HG02970 (cell line): ENCODE data around the gene NLRP8.
"Not testable (repeated sequence)": the region's sequence is repeated elsewhere in the genome, so short reads cannot be mapped to it uniquely, and the experiment has no call there.

Experiments
- ATAC-seq: cut with Tn5 transposase; IDR thresholded peaks from one replicate; pipeline ENCODE4 v1.9.1; 2021; ENCODE audit warnings: mild to moderate bottlenecking, moderate library complexity, moderate number of reproducible peaks; ENCODE audit not compliant: unreplicated experiment, low FRiP score

NLRP8 gene

DNA sequence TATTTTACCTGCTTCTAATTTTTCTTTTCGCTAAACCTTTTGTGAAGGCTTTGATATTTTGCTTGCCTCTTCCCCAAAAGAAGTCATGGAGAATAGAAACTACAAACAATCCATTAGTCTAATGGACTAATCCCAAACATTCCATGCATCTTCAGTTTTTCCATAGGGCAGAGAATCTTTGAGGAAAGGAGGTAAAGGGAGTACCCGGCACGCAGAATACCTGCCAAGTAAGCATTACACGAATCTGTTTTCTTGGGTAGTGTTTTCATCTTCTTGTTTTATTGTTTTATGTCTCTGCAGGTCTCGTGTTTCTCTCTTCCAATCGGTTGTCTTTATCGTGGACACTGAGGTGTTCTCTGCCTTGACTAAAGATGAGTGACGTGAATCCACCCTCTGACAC is at the start of gene NLRP8:
NLRP8 (plus strand) TSS at position 301 of the 400 bp plus-strand sequence.
- ATAC-seq, result no peak

DNA sequence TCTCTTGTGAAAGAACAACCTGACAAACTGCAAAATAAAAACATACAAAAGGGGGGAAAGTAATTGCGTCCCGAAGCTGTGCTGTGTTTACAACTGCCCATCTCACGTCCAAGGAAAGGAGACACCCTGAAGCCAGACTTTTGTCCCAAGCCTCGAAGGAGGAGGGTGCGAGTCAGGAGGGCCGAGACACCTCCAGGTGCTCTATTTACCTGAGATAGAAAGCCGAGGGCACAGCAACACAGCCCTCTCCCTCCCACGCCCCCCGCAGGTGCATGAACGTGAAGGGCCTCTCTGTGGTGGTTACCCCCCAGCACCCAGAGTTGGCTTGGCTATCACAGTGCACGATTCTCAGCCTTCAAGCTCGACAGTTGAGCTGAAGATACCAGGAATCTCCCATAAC is 48.7 kb upstream of the NLRP8 start:
- no peak for ATAC-seq

DNA sequence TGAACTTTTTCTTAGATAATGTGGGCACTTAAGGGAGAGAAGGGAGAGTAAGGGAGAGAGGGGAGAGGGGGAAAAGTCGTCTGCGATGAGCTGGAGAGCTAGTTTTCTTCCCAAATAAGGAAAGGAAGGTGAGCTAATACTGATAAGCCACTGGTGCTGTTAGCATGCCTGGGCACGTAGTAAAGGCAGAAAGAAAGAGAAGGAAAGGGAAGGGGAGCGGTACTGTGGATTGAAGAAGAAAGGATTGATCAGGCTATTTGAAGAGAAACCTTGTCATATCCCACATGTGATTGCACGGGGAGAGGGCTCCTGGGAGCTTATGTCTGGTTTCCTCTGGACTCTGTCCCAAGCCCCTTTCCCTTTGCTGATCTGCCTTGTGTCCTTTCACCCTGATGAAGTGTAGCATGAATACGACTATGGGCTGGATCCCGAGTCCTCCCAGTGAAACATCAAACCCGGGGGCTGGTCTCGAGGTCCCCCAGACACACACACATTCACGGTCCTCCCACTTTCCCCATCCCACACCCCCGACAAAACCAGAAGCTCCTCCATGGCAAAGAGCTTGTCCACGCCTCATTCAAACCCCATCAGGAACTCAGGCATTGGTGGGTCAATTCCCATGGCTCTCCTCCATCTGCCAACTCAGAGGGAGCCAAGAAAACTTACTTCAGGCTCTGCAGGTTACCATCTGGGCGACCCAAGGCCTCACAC is 46.1 kb upstream of the NLRP8 start:
- ATAC-seq, result no peak

DNA sequence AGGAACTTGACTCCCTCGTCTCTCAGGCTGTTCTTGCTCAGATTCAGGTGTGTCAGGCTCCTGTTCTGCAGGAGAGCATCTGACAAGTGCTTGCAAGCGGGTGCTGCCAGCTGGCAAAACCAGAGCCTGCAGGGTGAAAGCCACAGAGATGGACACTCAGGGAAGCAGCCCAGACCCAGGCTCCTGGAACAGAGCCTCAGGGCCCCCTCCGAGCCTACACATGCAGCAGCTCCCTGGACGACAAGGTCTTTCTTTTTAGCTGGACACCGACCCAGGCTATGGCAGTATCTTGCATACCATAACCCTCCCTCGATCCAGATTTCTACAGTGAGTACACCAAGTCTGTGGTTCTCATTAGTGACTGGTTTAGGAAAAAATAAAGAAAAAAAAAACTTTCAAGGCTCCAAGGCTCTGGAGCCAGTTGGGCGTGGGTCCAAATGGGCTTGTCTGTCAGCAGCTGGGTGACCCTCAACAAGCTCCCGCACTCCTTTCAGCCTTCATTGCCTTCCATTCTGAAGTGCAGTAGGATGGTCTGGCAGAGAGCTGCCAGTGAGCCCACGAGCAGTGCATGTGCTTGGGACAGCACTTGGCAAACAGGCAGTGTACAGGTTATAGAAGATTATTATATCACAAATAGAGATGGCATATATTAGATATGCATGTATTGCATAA is 45.4 kb upstream of the NLRP8 start:
- ATAC-seq, result no peak

DNA sequence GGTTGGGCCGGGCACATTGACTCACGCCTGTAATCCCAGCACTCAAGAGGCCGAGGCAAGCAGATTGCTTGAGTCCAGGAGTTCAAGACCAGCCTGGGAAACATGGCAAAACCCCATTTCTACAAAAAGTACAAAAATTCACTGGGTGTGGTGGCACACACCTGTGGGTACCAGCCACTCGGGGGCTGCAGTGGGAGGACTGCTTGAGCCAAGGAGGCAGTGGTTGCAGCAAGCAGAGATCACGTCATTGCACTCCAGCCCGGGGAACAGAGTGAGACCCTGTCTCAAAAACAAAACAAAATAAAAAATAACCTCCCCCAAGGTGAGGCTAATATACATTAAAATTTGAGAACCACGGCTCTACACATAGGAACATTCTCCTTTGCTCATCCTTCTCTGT is 40.3 kb upstream of the NLRP8 start:
- no peak for ATAC-seq

DNA sequence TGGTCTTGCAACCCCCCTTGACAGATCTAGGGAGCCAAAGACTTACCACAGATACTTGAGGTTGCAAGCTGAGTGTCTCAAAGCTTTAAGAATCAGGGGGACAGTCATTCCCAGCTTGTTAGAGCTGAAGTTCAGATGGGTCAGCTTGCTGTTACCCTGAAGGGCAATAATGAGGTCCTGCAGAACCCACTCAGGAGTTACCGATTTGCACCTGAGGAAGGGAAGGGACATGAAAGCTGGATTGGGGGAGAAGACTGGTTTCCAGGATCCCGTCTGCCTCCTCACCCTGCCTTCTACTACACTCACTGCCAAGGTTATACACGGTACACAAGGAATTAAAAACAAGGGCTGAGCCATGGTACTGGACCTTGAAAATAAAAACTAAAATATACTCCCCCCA is 39.9 kb upstream of the NLRP8 start:
- no peak for ATAC-seq

DNA sequence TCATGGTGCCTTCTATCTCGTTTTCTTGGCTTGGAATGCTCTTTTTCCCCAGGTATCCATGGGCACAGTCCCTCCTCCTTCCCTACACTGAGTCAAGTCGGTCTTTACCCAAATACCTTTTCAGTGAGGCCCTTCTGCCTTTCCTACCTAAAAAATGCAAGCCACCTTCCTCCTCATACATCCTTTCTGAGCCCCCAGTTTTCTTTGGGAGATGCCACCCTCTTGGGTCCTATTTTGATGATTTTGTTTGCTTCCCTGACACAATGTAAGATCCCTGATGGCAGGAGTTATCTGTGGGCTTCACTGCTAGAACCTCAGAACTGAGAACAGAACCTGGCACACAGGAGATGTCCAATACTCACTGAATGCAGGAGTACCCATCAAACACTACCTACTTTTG is 37.8 kb upstream of the NLRP8 start:
- ATAC-seq, result no peak

DNA sequence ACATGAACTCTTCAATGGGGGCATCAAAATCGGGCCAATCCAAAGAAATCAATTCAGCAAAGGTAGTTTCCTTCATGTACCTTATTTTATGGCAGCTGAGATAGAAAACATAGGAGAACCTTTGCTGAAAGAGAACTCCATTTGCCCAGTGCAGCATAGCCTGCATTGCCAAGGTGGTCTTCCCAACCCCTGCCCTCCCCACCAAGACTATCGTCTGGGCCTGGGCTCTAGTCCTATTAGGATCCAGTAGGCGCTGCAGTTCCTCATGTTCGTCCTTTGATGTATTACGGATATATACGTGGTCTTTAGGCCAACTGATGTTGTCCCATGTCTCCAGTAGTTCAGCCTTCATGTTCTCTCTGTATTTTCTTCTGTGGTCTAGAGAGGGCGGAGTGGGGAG is 34.7 kb upstream of the NLRP8 start:
- no peak for ATAC-seq

DNA sequence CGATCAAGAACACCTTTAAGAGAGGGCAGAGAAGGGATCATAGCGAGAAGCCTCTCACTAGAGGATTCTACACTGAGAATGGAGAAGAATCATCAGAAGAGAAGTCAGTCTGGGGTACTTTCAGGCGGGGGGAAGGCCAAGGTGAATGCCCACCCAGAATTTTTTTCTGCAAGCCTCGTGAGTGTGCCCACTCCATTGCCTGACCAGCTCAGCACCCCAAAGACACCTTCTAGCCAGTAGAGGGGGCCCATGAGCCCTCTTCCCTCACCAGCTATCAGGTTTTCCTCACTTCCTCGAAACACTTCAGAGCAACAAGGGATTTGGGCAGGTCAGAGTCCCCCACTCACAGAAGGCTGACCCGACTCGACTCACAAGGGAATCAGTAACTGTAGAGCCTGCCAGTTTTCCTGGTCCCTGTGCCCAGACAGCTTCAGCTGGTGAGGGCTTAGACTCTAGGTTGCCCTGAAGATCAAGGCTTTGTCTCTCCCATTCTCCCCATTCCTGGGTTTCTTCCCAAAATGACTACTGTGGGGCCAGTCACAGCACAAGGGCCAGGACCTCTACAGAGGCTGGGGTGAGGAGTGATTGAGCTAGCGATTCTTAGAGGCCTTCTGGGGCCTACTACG is 33.9 kb upstream of the NLRP8 start:
- no peak for ATAC-seq

DNA sequence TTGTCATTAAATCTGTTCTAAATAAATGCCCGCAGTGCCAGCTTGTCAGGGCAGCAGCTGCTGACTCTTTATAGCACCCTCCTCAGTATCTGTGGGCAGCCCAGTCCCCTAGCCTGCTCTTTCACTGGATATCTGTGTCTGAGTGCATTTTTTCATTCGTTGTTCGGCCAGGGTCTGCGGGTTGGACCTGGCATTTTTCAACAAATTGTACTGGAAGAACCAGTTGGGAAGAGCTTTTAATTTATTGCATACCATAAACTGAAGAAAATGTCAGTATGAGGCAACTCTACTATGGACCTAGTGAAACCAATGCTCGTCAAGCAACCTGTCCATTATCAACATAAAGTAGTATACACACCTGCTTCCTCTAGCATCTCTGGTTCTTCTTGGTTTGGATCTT is 24.1 kb upstream of the NLRP8 start:
- ATAC-seq, result no peak

DNA sequence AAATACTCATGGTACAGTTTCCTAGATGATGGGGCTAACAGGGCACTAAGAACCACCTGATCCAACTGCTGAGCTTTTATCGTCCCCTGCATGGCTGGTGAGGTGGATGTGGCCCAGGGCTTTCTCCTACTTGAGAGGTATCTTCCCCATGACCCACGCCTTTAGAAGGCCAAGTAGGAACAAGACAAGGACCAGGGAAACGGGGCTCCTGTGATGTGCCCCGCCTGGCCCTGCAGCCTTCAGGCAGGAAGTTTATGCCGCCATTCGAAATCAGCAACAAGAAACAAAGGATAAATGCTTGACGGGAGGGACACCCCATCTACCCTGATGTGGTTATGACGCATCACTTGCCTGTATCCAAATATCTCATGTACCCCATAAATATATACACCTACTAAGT is 19.6 kb upstream of the NLRP8 start:
- no peak for ATAC-seq

DNA sequence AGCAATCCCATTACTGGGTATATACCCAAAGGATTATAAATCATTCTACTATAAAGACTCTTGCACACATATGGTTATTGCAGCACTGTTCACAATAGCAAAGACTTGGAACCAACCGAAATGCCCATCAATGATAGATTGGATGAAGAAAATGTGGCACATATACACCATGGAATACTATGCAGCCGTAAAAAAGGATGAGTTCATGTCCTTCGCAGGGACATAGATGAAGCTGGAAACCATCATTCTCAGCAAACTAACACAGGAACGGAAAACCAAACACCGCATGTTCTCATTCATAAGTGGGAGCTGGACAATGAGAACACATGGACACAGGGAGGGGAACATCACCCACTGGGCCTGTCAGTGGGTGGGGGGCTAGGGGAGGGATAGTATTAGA is 18.4 kb upstream of the NLRP8 start:
- ATAC-seq, result not testable (repeated sequence)

DNA sequence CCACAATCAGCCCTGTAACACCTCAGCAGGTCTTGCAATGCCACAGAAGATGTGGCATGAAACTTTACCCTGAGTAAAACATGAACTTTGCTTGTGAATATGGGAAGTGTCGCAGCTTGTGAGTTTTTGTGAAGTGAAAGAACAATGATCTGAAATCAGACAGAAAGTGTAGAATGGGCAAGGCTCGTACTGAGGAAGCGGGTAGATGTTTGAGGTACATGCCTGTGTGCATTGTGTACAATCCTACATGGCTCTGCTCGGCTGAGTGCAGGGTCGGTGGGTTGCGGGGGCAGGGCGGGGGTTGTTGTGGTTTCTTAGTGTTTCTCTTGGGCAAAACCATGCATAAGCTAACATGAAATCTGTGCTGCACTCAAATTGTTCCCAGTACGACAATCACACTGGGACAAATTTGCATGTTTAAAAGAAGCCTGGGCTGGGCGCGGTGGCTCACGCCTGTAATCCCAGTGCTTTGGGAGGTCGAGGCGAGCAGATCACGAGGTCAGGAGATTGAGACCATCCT is 16.6 kb upstream of the NLRP8 start:
- ATAC-seq, result no peak

DNA sequence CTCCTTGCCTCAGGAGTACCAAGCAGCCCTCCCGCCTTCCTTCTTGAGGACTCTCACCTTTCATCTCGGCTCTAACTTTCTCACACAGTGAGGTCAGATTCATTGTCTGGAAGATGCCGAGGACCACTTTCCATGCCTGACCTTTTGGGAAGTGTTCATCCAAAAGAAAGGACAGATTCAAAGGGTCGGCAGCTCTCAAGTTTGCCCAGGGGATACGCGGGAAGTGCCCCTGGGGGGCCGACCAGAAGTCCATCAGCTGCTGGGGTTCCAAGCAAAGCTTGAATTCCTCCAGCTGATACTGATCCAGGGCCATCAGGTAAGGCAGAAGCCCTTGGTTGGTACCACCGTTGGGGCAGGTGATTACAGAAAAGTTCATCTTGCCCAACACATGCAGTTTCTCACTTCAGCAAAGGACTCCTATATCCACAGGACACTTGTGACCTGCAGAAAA is 15.7 kb upstream of the NLRP8 start, which contains the start of gene NLRP13:
NLRP13 (minus strand) TSS at position 401 of the 451 bp plus-strand sequence; CDS start at position 376, 25 bp downstream.
- ATAC-seq, result no peak

DNA sequence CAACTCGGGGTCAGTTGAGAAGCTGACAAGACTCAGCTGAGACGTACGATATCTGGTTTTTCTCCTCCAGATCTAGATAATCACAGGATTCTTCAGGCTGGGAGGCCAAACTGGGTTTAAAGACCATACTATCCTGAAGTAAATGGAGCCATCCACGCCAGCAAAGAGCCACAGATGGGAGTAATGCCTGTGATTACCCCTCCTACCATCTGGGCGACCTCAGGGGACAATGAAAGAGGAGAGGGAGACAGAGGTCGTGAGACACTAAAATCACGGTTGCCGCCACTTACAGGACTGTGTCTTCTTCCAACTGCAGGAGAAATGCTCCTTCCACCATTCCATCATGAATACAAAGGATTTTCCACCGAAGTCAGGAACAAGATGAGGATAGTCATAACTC is 12.4 kb upstream of the NLRP8 start:
- ATAC-seq, result no peak

DNA sequence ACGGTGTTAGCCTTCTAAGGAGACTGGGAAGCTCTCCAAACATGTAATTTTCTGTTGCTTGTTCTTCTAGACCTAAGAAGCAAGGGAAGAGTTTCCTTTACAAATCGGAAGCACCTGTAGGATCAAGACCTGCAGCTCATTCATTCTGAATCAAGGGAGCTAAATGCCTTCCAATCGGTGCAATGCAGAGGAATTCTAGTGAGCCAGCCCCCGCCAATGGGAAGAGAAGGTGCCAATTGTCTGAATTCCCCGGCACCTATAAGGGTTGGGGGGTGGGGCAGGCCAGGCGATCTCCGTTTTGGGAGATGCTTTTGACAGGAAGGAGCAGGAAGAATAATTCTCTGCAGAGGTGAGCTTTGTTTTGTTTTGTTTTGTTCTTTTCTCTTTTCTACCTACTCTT is 8.4 kb upstream of the NLRP8 start:
- no peak for ATAC-seq

DNA sequence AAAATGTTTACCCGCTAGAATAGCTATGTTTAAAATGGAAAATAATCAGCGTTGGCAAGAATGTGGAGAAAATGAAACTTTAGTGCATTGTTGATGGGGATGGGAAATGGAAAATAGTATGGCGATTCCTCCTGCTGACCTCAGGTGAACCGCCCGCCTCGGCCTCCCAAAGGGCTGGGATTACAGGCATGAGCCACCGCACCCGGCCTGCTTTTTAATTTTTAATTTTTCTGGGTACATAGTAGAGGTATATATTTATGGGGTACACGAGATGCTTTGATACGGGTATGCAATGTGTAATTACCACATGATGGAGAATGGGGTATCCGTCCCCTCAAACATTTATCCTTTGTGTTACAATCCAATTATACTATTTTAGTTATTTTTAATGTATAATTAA is 7.3 kb upstream of the NLRP8 start:
- no peak for ATAC-seq

DNA sequence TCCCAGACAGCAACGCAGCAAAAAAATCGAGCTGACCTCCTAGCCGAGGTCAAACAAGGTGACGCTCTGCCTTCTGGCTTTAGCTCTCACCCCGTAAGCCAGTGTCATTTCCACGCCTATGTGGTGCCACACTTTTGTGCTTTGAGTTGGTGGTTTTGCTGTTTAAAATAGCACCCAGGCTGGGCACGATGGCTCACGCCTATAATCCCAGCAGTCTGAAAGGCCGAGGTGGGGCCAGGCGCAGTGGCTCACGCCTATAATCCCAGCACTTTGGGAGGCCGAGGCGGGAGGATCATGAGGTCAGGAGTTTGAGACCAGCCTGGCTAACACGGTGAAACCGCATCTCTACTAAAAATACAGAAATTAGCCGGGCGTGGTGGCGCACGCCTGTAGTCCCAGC is 2.9 kb downstream of the NLRP8 start:
- ATAC-seq, result not testable (repeated sequence)

DNA sequence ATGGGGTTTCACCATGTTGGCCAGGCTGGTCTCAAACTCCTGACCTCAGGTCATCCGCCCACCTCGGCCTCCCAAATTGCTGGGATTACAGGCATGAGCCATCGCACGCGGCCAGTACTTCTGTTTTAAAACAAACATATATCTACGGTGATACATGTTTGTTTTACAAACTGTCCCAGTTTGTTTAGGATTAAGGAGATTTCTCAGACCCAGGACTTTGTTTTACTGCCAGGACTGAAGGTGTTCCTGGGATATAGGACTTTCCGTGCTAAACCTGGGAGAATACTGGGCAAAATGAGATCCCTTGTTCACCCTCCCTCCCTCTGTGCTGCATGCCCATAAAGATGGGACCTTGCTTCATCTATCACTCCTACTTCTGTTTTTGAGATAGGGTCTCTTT is 8.8 kb downstream of the NLRP8 start:
- ATAC-seq, result no peak

DNA sequence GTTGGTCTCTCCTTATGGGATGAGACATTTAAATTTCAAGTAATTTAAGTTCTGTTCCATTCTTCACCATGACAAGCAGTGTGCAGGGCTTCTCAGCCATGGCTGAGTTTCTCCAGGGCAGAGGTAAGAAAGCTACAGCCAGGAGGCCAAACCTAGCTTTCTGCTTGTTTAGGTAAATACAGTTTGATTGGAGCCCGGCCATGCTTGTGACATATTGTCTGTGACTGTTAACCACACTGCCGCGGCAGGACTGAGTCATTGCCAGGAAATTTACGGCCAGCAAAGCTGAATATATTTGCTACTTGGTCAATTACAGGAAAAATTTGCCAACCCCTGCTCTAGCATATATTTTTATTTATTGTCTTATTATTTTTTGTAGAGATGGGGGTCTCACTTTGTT is 10.7 kb downstream of the NLRP8 start:
- no peak for ATAC-seq

DNA sequence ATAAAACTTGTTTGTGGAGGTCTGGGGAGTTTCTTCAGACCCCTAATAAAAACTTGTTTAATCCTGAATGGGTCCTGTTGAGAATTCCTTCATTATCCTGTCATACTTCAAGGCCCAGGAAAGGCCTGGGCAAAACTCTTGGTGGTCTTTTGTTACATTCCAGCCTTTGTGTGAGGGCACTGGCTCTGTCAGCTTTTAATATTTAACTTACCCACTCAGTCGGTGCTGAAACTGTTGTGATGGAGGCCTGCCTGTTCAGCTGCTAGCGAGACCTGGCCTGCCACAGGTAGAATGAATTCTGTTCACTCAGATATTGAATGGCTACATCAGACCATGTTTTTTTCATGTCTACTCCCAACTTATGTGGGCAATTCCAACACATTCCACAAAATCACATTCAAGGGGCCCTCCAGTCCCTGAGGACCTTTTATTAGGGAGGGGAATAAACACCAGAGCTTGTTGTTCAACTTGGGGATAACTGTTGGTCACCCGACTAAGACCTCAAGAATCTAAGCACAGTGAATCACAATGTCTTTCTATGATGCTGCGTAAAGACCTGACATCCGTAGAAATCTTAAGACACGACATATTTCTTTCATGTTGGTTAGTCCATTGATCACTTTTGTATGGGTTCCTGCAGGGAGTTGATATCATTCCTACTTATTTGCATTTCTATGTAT is 12.5 kb downstream of the NLRP8 start:
- ATAC-seq, result no peak
